PC-3 (cell line): ENCODE measurements around the gene ZFP36L2. TPM values are rescaled to one million over a fixed set of nuclear protein-coding genes. Genes with fewer than 3 reads are reported as not detected.

Source experiments
- ATAC-seq: fragments of 200-7000 bp; cut with Tn5 transposase; 2 replicates; pipeline ENCODE4 v1.9.1; 2020; ENCODE audit warnings: mild to moderate bottlenecking, moderate library complexity
- BruUV-seq: library from RNA; stranded (reverse); fragments of 400-500 nt; replicated peaks from 2 replicates; lab custom pipeline; 2021; lab: Mats Ljungman, UMichigan
- CTCF ChIA-PET: fragments of 300-600 bp; sonication (Branson Sonifier 250); formaldehyde crosslinking; loops from one replicate; lab custom pipeline; 2022; ENCODE audit warnings: antibody characterized with exemption; lab: Charles Lee
- POLR2A ChIA-PET: fragments of 300-600 bp; sonication (Branson Sonifier 250); formaldehyde crosslinking; loops from one replicate; lab custom pipeline; 2022; ENCODE audit warnings: antibody characterized with exemption; ENCODE audit not compliant: unreplicated experiment; lab: Charles Lee
- DNase-seq: peaks from one replicate; pipeline ENCODE4 v3.0.0-alpha.2; 2015
- H2AFZ ChIP-seq: fragments of 300-600 bp; sonication (generic); 2 replicates; pipeline ENCODE4 v1.6.0; 2016; ENCODE audit warnings: antibody characterized with exemption, low read length
- H3F3A ChIP-seq: fragments of 300-600 bp; sonication (generic); one replicate; pipeline ENCODE4 v1.6.0; 2017; ENCODE audit warnings: antibody characterized with exemption, low read length, control low read depth, mild to moderate bottlenecking; ENCODE audit not compliant: unreplicated experiment
- H3K27ac ChIP-seq: fragments of 300-600 bp; sonication (generic); 2 replicates; pipeline ENCODE4 v1.5.1; 2016; ENCODE audit warnings: mild to moderate bottlenecking, low read length
- H3K27me3 ChIP-seq: fragments of 300-600 bp; sonication (generic); 2 replicates; pipeline ENCODE4 v1.6.1; 2016; ENCODE audit warnings: low read length, mixed read lengths
- H3K36me3 ChIP-seq: fragments of 300-600 bp; sonication (generic); 2 replicates; pipeline ENCODE4 v1.6.1; 2016; ENCODE audit warnings: low read depth, mixed run types, low read length, mixed read lengths
- H3K4me1 ChIP-seq: fragments of 300-600 bp; sonication (generic); 2 replicates; pipeline ENCODE4 v1.5.1; 2016; ENCODE audit warnings: low read length; ENCODE audit not compliant: insufficient read depth
- H3K4me2 ChIP-seq: fragments of 300-600 bp; sonication (generic); 2 replicates; pipeline ENCODE4 v1.6.0; 2016; ENCODE audit warnings: low read length
- H3K4me3 ChIP-seq: fragments of 300-600 bp; sonication (generic); 2 replicates; pipeline ENCODE4 v1.5.1; 2016; ENCODE audit warnings: mild to moderate bottlenecking, low read length, mixed read lengths
- H3K79me2 ChIP-seq: fragments of 300-600 bp; sonication (generic); 2 replicates; pipeline ENCODE4 v1.6.1; 2017; ENCODE audit warnings: low read length, mixed read lengths
- H3K9ac ChIP-seq: fragments of 300-600 bp; sonication (generic); 2 replicates; pipeline ENCODE4 v1.6.0; 2016; ENCODE audit warnings: mild to moderate bottlenecking, low read length
- H3K9me2 ChIP-seq: fragments of 300-600 bp; sonication (generic); replicated peaks from 2 replicates; pipeline ENCODE4 v1.6.1; 2016; ENCODE audit warnings: mixed run types, low read length, mixed read lengths
- H3K9me3 ChIP-seq: fragments of 300-600 bp; sonication (generic); 2 replicates; pipeline ENCODE4 v1.6.1; 2016; ENCODE audit warnings: low read length, mixed read lengths
- H4K20me1 ChIP-seq: fragments of 300-600 bp; sonication (generic); 2 replicates; pipeline ENCODE4 v1.6.1; 2016; ENCODE audit warnings: low read length, mixed read lengths
- EZH2 ChIP-seq: fragments of 300-600 bp; sonication (generic); IDR thresholded peaks from one replicate; pipeline ENCODE4 v1.6.1; 2017; ENCODE audit warnings: antibody characterized with exemption, mild to moderate bottlenecking, low read length; ENCODE audit not compliant: unreplicated experiment
- EZH2phosphoT487 ChIP-seq: fragments of 300-600 bp; sonication (generic); IDR thresholded peaks from 2 replicates; pipeline ENCODE4 v1.6.1; 2018; ENCODE audit warnings: mild to moderate bottlenecking, antibody characterized with exemption, low read length, borderline replicate concordance
- intact Hi-C: fragments of 100-400 bp; cut with micrococcal nuclease; formaldehyde crosslinking; loops from 2 replicates; pipeline ENCODE4 v1.9.0; 2023
- total RNA-seq: library from RNA; depleted of rRNA; stranded (reverse); fragments of >200 nt; gene quantifications from 2 replicates; pipeline ENCODE4 v1.2.3, GENCODE V29; 2014
- TF ChIP-seq, protein P1 (sequence below): fragments of 300-600 bp; sonication (generic); conservative IDR thresholded peaks from 2 replicates; pipeline ENCODE4 v1.5.1; 2017; ENCODE audit warnings: antibody characterized with exemption, low read depth, mild to moderate bottlenecking, low read length

The ZFP36L2 gene
- total RNA-seq, 1 experiment from 2014 or later, result 14.8 TPM

GRCh38 chr2:43222475-43223309 lies 3.7 kb downstream of the ZFP36L2 start:
- Histone ChIP-seq H3K4me2 (peak overlapping the region; percentile 84), H3K27me3 (no peaks in the 10 kb centered on the region), H3K4me3 (peak overlapping the region; percentile 88), H4K20me1 (peaks cover 22% of the 10 kb centered on the region), H3K27ac (peak overlapping the region; percentile 90), H3K36me3 (peaks cover 30% of the 10 kb centered on the region), H3K9me2 (no peaks in the 10 kb centered on the region), H3K79me2 (peaks cover 76% of the 10 kb centered on the region), H3F3A (peaks cover 14% of the 10 kb centered on the region), H2AFZ (no peak overlapping the region), H3K9me3 (no peaks in the 10 kb centered on the region), H3K4me1 (peaks cover 45% of the 10 kb centered on the region), H3K9ac (peak overlapping the region; percentile 98)
- no peak for ATAC-seq
- DNase-seq, result peak; percentile 30
- ChIA-PET POLR2A (interaction anchor here (0.5 kb wide), 1 partner anchor 261 kb away, joined by 4 read pairs; no protein-coding TSS in a partner anchor), CTCF (interaction anchor here (0.6 to 1.5 kb wide), 4 partner anchors 92 to 259 kb away, joined by 3 to 6 read pairs (median 5); no protein-coding TSS in a partner anchor)
- TF ChIP-seq EZH2, result no peak
- TF ChIP-seq, protein P1, sequence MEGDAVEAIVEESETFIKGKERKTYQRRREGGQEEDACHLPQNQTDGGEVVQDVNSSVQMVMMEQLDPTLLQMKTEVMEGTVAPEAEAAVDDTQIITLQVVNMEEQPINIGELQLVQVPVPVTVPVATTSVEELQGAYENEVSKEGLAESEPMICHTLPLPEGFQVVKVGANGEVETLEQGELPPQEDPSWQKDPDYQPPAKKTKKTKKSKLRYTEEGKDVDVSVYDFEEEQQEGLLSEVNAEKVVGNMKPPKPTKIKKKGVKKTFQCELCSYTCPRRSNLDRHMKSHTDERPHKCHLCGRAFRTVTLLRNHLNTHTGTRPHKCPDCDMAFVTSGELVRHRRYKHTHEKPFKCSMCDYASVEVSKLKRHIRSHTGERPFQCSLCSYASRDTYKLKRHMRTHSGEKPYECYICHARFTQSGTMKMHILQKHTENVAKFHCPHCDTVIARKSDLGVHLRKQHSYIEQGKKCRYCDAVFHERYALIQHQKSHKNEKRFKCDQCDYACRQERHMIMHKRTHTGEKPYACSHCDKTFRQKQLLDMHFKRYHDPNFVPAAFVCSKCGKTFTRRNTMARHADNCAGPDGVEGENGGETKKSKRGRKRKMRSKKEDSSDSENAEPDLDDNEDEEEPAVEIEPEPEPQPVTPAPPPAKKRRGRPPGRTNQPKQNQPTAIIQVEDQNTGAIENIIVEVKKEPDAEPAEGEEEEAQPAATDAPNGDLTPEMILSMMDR, result no peak
- TF ChIP-seq EZH2phosphoT487, result no peak
- BruUV-seq, result no TSS peak
- intact Hi-C loops, result loop anchor here (1.0 to 10.0 kb wide), 3 partner anchors 91 to 398 kb away; no protein-coding TSS in a partner anchor

DNA sequence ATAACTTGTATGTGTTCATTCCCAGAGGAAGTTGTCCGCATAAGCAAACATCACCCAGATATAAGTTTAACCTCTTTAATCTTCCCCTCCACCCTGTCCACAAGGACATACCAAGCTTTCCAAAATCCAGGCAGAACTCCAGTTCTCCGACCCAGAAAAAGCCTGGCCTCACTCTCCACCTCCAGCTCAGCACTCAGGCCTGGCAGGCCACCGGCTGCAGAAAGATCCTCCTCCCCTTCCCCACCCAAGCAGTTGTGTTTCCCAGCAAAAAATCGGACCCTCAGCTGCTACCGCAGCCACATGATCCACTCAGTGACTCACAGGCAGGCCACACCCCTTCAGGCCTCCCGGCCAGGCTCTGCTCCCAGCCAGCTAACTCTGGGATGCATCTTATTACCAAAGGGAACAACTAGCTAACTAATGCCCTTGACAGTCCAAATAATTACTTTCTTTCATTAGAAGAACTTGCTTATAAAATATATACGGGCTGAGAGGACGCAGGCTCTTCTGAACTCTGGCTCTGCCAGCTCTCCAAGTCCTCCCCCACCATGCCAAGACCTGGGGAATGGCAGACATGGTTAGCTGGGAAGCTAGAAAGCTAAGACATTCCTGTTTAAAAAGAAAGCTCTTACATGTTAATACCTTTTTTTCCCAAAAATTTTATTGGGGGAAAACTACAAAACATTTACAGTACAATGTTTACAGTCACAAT lies 4.5 kb downstream of the ZFP36L2 start:
- DNase-seq, result peak; percentile 89
- ChIA-PET CTCF (interaction anchor here (0.6 to 1.5 kb wide), 4 partner anchors 91 to 260 kb away, joined by 3 to 6 read pairs (median 5); no protein-coding TSS in a partner anchor), POLR2A (interaction anchor here (0.5 to 0.7 kb wide), 3 partner anchors 139 to 262 kb away, joined by 4 to 6 read pairs (median 5); no protein-coding TSS in a partner anchor)
- H3K27ac ChIP-seq, result peak overlapping the region; percentile 90
- peak overlapping the region; percentile 84 for H3K4me2 ChIP-seq
- H3K36me3 ChIP-seq, result peaks cover 30% of the 10 kb centered on the region
- H4K20me1 ChIP-seq, result peaks cover 22% of the 10 kb centered on the region
- H3K9ac ChIP-seq, result peak overlapping the region; percentile 98
- no peaks in the 10 kb centered on the region for H3K9me2 ChIP-seq
- H3K79me2 ChIP-seq, result peaks cover 69% of the 10 kb centered on the region
- peaks cover 14% of the 10 kb centered on the region for H3F3A ChIP-seq
- ATAC-seq, result peak; percentile 30
- no peaks in the 10 kb centered on the region for H3K9me3 ChIP-seq
- peaks cover 43% of the 10 kb centered on the region for H3K4me1 ChIP-seq
- H3K4me3 ChIP-seq, result peak overlapping the region; percentile 88
- H2AFZ ChIP-seq, result no peak overlapping the region
- TF ChIP-seq EZH2, result no peak
- no peak for TF ChIP-seq EZH2phosphoT487
- TF ChIP-seq, protein P1, result no peak
- H3K27me3 ChIP-seq, result no peaks in the 10 kb centered on the region
- BruUV-seq, result no TSS peak
- intact Hi-C loops, result loop anchor here (1.0 to 10.0 kb wide), 3 partner anchors 91 to 397 kb away; no protein-coding TSS in a partner anchor
